Neural crest cell (in vitro differentiated cells): ENCODE data around the gene GATA5. TPM values are rescaled to one million over a fixed set of nuclear protein-coding genes. Genes with fewer than 3 reads are reported as not detected.

Experiments
- DNase-seq: peaks from one replicate; pipeline ENCODE4 v3.0.0; 2021; ENCODE audit warnings: low read depth, mixed read lengths, low spot score
- H3K27ac Mint-ChIP-seq: one replicate; pipeline ENCODE4 v1.8.0; 2021; ENCODE audit warnings: mild to moderate bottlenecking, mixed read lengths; ENCODE audit not compliant: unreplicated experiment
- H3K27me3 Mint-ChIP-seq: 2 replicates; pipeline ENCODE4 v1.8.0; 2021; ENCODE audit warnings: low read depth, mild to moderate bottlenecking, mixed read lengths
- H3K36me3 Mint-ChIP-seq: 2 replicates; pipeline ENCODE4 v1.8.0; 2021; ENCODE audit warnings: low read depth, mild to moderate bottlenecking, mixed read lengths
- H3K4me1 Mint-ChIP-seq: 2 replicates; pipeline ENCODE4 v1.8.0; 2021; ENCODE audit warnings: mixed read lengths
- H3K4me3 Mint-ChIP-seq: one replicate; pipeline ENCODE4 v1.8.0; 2021; ENCODE audit warnings: mild to moderate bottlenecking, mixed read lengths
- H3K9me3 Mint-ChIP-seq: 2 replicates; pipeline ENCODE4 v1.8.0; 2021; ENCODE audit warnings: mixed read lengths
- total RNA-seq: library from RNA; stranded (reverse); gene quantifications from 2 replicates; pipeline ENCODE4 v1.2.1, GENCODE V29; 2021
- TF ChIP-seq, protein P1 (sequence below): fragments of 200-600 bp; sonication (generic); conservative IDR thresholded peaks from 2 replicates; pipeline ENCODE4 v1.5.0; 2021; ENCODE audit warnings: antibody characterized with exemption, mild to moderate bottlenecking

The GATA5 gene
- total RNA-seq, 1 donor from 2014 or later, result not detected

DNA sequence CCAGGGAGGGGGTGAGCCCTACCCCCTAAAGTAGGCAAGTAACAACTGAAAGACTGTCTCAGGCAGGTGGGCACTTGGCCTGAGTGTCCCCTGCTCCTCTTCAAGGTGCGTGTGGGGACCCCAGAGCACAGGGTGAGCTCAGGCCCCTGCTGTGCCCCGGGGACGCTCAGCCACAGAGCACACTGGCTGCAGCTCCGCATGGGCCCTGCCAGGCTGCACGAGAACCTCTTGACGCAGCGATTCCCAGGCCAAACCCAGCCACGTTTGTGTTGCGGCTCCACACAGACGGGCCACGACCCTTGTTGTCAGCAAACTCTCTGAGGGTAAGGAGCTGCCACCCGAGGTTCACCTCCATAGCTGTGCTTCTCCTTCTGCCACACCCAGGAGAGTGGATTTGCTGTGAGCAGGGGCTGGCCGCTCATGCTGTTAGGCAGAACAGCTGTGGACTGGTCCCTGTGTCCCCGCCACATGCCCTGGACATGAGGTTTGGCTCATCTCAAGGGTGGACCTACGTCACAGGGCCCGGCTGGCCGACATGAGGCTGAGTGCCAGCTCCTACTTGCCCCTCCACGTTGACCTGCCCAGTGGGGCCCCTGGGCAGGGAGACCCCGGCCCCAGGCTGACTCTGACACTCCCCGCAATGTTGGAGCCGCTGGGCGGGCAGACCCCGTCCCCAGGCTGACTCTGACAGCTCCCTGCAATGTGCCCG, 29.7 kb upstream of the GATA5 start:
- H3K27me3 Mint-ChIP-seq, result peaks cover 2% of the 10 kb centered on the region
- DNase-seq, result no peak
- TF ChIP-seq, protein P1, sequence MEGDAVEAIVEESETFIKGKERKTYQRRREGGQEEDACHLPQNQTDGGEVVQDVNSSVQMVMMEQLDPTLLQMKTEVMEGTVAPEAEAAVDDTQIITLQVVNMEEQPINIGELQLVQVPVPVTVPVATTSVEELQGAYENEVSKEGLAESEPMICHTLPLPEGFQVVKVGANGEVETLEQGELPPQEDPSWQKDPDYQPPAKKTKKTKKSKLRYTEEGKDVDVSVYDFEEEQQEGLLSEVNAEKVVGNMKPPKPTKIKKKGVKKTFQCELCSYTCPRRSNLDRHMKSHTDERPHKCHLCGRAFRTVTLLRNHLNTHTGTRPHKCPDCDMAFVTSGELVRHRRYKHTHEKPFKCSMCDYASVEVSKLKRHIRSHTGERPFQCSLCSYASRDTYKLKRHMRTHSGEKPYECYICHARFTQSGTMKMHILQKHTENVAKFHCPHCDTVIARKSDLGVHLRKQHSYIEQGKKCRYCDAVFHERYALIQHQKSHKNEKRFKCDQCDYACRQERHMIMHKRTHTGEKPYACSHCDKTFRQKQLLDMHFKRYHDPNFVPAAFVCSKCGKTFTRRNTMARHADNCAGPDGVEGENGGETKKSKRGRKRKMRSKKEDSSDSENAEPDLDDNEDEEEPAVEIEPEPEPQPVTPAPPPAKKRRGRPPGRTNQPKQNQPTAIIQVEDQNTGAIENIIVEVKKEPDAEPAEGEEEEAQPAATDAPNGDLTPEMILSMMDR, result no peak
- H3K36me3 Mint-ChIP-seq, result no peaks in the 10 kb centered on the region
- H3K9me3 Mint-ChIP-seq, result peaks cover 8% of the 10 kb centered on the region
- H3K27ac Mint-ChIP-seq, result no peak overlapping the region
- H3K4me3 Mint-ChIP-seq, result no peak overlapping the region
- peaks cover 1% of the 10 kb centered on the region for H3K4me1 Mint-ChIP-seq

- H3K27ac Mint-ChIP-seq, result no peak overlapping the region
- no peak overlapping the region for H3K4me3 Mint-ChIP-seq
- TF ChIP-seq, protein P1, result no peak
- no peak for DNase-seq
- peaks cover 7% of the 10 kb centered on the region for H3K27me3 Mint-ChIP-seq
- no peaks in the 10 kb centered on the region for H3K36me3 Mint-ChIP-seq
- peaks cover 8% of the 10 kb centered on the region for H3K9me3 Mint-ChIP-seq
- H3K4me1 Mint-ChIP-seq, result peaks cover 5% of the 10 kb centered on the region
Measured at GRCh38 chr20:62504323-62504722, 28.5 kb upstream of the GATA5 start.

DNA sequence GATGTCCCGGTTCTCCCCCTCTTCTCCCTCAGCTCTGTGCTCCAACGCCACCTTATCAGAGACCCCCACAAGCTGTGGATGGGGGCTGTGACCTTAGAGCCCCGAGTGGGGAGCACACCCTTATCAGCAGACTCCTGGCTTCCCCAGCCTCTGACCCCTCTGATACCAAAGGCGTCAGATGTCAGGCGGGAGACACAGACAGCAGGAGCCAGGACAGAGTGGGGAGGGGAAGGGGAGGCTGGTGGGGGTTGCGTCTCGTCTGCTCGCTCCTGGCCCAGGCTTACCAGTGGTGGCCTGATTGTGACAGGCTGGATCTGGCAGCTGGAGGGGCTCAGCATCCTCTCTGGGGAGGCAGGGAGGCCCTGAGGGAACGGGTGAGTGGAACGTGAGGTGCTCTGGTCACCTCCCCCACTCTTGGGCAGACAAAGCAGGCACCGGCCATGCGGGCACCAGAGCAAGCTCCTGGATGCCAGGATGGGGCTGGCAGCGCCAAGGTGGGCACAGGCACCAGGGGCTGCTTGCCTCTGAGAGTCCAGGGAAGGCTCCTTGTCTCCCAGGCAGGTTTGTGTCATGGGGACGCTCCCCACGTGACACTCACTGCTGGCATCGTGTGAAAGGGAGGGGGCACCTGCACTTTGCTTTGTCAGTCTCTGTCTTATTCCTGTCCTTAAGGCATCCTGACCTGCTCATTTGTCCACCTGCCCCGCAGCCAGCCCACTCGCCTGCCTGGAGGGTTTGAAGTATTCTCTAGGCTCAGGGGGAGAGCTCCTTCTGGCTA, 27.8 kb upstream of the GATA5 start:
- TF ChIP-seq, protein P1, result no peak
- Mint-ChIP-seq H3K36me3 (no peaks in the 10 kb centered on the region), H3K4me1 (peaks cover 5% of the 10 kb centered on the region), H3K9me3 (peaks cover 8% of the 10 kb centered on the region), H3K27me3 (peaks cover 7% of the 10 kb centered on the region), H3K27ac (no peak overlapping the region), H3K4me3 (no peak overlapping the region)
- DNase-seq, result no peak

DNA sequence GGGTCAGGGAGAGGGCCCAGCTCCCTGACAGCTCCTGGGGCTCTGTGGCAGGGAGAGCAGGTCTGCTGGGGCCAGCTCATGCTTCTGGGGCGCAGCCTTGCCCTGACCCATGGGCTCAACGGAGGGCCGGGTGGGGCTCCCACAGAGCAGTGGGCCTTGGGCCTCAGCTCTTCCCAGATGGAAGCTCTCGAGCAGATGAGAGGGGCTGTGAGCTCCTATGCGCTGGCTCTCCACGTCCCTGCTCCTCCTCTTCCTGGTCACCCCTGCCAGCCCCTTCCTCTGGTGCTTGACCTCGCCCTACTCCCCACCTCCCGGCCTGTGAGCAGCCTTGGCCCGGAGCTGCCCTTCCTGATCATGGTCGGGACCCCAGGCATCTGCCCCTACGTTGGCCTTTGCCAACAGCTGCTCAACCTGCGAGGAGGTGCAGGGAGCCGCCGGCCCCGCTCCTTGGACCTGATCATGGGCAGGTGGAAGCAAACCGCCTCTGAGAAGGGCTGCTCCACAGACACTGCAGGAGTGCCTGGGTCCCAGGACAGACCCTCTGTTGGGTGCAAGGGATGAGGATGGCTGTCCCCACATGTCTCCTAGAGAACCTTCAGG, 26.8 kb upstream of the GATA5 start:
- Mint-ChIP-seq H3K27me3 (peaks cover 7% of the 10 kb centered on the region), H3K4me3 (no peak overlapping the region), H3K27ac (no peak overlapping the region), H3K9me3 (peaks cover 8% of the 10 kb centered on the region), H3K4me1 (peaks cover 5% of the 10 kb centered on the region), H3K36me3 (no peaks in the 10 kb centered on the region)
- no peak for DNase-seq
- TF ChIP-seq, protein P1, result no peak

DNA sequence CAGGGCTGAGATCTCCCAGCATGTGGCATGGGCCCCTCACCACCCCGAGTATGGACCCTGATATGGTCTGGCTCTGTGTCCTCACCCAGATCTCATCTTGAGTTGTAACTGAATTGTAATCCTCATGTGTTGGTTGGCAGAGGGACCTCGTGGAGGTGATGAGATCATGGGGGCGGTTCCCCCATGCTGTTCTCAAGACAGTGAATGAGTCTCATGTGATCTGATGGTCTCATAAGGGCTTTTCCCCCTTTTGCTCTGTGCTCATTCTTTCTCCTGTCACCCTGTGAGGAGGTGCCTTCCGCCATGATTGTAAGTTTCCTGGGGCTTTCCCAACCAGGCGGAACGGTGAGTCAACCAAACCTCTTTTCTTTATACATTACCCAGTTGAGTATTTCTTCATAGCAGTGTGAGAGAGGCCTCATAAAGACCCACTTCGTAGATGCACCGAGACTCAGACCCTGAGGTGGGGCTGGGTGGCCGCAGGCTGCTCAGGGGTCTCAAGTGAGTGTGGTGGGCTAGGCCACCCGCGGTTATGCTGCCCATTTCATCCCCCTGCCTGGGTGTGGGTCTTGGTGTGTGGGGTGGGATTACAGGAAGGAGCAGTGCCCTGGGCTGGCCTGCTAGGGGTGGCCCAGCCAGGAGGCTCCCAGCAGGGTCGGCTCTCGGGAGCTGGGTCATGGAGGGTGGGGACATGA, 26.2 kb upstream of the GATA5 start:
- Mint-ChIP-seq H3K27ac (no peak overlapping the region), H3K27me3 (peaks cover 7% of the 10 kb centered on the region), H3K4me1 (peaks cover 5% of the 10 kb centered on the region), H3K36me3 (no peaks in the 10 kb centered on the region), H3K9me3 (peaks cover 8% of the 10 kb centered on the region), H3K4me3 (no peak overlapping the region)
- TF ChIP-seq, protein P1, result no peak
- DNase-seq, result no peak
